ENCODE data around the gene AGAP5.

DNA sequence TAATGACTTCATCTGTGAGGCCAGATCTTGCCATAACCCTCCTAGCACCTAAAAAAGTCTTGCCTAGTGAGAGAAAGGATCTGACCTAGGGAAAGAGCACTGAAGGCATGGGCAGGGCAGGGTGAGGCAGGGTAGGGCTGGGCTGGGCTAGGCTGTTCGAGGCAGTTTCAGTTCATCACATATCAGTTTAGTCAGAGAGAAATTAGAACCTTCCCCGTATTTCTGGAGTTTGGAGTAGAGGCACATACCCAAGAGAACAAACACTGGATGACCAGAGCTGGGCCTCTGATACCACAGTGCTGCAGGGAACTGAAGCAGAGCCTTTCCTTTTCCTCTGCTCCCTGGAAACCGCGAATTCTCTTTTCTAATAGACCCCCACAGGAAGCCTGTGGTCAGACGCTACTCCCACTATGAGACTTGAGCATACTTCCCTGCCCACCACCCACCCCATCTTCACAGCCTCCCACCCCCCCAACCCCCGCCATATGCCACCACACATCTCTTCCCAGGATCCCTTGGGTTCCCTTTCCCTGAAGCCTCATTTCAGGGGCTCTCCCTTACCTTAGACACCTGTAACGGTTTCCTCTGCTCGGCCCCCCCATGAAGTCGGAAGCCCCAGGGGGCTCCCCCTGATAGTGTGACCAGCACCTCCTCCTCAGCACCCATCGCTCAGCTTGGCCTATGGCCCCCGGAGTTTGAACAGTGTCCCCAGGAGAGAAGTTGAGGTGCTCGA is 42.5 kb downstream of the AGAP5 start:
- TF ChIP-seq RAD21 (IDR thresholded peaks at IDR 0.05; ENCODE audit: low read length) (no peak), POLR2A (IDR thresholded peaks at IDR 0.05; ENCODE audit: low read depth, low read length) (no peak), CEBPB (IDR thresholded peaks at IDR 0.05; ENCODE audit: low read depth, low read length) (no peak), MXI1 (IDR thresholded peaks at IDR 0.05; ENCODE audit: borderline replicate concordance, low read depth, low read length) (no peak), MAFK (IDR thresholded peaks at IDR 0.05; ENCODE audit: low read depth, low read length) (no peak), SMC3 (IDR thresholded peaks at IDR 0.05; ENCODE audit: low read depth, low read length) (no peak), RFX5 (IDR thresholded peaks at IDR 0.05; ENCODE audit: low read depth, low read length) (no peak)
- TF ChIP-seq, protein P1, sequence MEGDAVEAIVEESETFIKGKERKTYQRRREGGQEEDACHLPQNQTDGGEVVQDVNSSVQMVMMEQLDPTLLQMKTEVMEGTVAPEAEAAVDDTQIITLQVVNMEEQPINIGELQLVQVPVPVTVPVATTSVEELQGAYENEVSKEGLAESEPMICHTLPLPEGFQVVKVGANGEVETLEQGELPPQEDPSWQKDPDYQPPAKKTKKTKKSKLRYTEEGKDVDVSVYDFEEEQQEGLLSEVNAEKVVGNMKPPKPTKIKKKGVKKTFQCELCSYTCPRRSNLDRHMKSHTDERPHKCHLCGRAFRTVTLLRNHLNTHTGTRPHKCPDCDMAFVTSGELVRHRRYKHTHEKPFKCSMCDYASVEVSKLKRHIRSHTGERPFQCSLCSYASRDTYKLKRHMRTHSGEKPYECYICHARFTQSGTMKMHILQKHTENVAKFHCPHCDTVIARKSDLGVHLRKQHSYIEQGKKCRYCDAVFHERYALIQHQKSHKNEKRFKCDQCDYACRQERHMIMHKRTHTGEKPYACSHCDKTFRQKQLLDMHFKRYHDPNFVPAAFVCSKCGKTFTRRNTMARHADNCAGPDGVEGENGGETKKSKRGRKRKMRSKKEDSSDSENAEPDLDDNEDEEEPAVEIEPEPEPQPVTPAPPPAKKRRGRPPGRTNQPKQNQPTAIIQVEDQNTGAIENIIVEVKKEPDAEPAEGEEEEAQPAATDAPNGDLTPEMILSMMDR (conservative IDR thresholded peaks at IDR 0.05; ENCODE audit: low read depth, low read length), result no peak
